K562 (cell line): Measurements from ENCODE around the gene PRDX6. TPM values are rescaled to one million over a fixed set of nuclear protein-coding genes. Genes with fewer than 3 reads are reported as not detected.

ENCODE experiments used
- HDAC6 ChIP-seq: IDR thresholded peaks from 2 replicates; pipeline ENCODE4 v1.6.1; 2012; ENCODE audit warnings: low read depth, mild to moderate bottlenecking, control low read depth, inconsistent platforms, low read length, moderate library complexity
- HMGXB4 ChIP-seq: sonication (generic); formaldehyde crosslinking; IDR thresholded peaks from 2 replicates; pipeline ENCODE4 v1.8.1; 2023; ENCODE audit warnings: mild to moderate bottlenecking, missing genetic modification reagents
- MAFG ChIP-seq: fragments of 450-650 bp; conservative IDR thresholded peaks from 2 replicates; pipeline ENCODE4 v1.6.1; 2016; ENCODE audit warnings: missing genetic modification characterization, missing compliant biosample characterization
- MYC ChIP-seq, 2 experiments: fragments of 250-450 bp in 1 of 2; sonication (Bioruptor Pico) in 1 of 2; IDR thresholded peaks; 2 replicates each; pipeline versions ENCODE4 v1.5.1 to v1.6.1; 2012 to 2021; ENCODE audit warnings: low read depth in 2 of 2, borderline replicate concordance in 1 of 2, improper control_type of control experiment in 1 of 2, low read length in 1 of 2, mild to moderate bottlenecking in 1 of 2, moderate library complexity in 1 of 2
- polyA plus RNA-seq, 8 experiments: library from polyadenylated mRNA; depleted of rRNA in 4 of 8; stranded (reverse) in 5 of 8; unstranded in 3 of 8; fragments of >200 nt; fragmentation: Nextera tagmentation in 2 of 8; fragmentation: Illumina TruSeq in 1 of 8; extraction: Ambion mirVana in 2 of 8; extraction: Trizol in 1 of 8; gene quantifications; 2 replicates each; pipeline versions ENCODE4 v1.2.1 to v1.2.3, GENCODE V29; 2011 to 2014; ENCODE audit warnings: inconsistent platforms in 1 of 8, missing spikeins in 1 of 8
- total RNA-seq, 7 experiments: library from RNA; depleted of rRNA in 6 of 7; stranded (reverse); fragments of >200 nt in 6 of 7; fragmentation: Illumina TruSeq in 2 of 7; extraction: Trizol in 2 of 7; gene quantifications; 2 replicates each; pipeline versions ENCODE4 v1.2.1 to v1.2.3, GENCODE V29; 2011 to 2021; ENCODE audit warnings: low replicate concordance in 1 of 7

Gene PRDX6
- total and polyA plus RNA-seq, 9 of the 15 experiments (the other 6 are each of a cell fraction or from before 2014, with no cell fraction given): 277 to 1,082 (median 610) TPM

DNA sequence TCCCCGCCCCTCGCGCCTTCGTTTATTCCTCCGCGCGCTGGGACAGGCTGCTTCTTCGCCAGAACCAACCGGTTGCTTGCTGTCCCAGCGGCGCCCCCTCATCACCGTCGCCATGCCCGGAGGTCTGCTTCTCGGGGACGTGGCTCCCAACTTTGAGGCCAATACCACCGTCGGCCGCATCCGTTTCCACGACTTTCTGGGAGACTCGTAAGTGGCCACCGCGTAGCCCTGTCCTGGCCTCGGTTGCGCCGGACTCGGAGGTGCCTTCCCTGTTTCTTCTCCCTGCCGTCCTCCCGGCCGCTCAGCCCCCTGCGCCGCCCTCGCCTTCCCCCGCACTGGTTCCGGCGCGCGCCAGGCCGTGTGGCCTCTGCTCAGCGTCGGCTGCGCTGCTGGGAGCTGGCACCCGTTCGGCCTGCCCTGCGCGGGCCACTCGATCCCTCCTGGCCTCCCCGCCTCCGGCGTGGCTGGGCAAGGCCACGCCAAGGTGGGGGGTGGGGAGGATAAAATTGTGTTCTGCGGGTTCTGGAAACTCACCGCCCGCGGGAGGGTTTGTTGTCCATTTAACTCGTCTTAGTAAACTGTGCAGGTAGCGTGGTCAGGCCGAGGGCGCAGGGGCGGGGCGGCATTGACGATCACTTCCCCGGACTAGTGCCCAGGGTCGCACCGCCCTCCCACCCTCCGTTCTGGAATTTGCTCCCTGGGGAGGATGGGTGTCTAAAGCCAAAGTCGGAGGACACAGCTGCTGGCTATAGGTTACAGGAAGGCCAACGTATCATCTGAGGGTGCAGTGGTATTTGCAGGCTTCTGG, at the start of gene PRDX6 (continued):
- peak; percentile 62; the same call in 1 of the 2 replicates for TF ChIP-seq MYC (IDR thresholded peaks at IDR 0.05; ENCODE audit: low read depth, low read length)
- TF ChIP-seq MYC (CRISPR knock-in tag; IDR thresholded peaks at IDR 0.05; ENCODE audit: borderline replicate concordance, low read depth): no peak
- peak; percentile 81 for TF ChIP-seq HMGXB4 (CRISPR knock-in tag)
- TF ChIP-seq MAFG (tag): no peak
- no peak for TF ChIP-seq HDAC6
